Natural killer cell (primary cell): ENCODE data around the gene PDIA6. TPM values are rescaled to one million over a fixed set of nuclear protein-coding genes. Genes with fewer than 3 reads are reported as not detected.

Source experiments
- ATAC-seq, 3 donors: fragments of 150-1000 bp in 2 of 3; fragments of 200-7000 bp in 1 of 3; cut with Tn5 transposase; 1 replicate in 1 of 3; 2 replicates in 2 of 3; pipeline ENCODE4 v1.10.0; 2021; ENCODE audit warnings: mild to moderate bottlenecking in 2 of 3, moderate library complexity in 2 of 3
- DNase-seq, 2 donors: peaks; one replicate each; pipeline versions ENCODE4 v3.0.0 to v3.0.0-alpha.2; 2013 to 2021; ENCODE audit warnings: mixed read lengths in 1 of 2
- H3K27ac ChIP-seq: one replicate; pipeline ENCODE4 v1.5.1; 2013; ENCODE audit warnings: mild to moderate bottlenecking, low read length
- H3K27me3 ChIP-seq: one replicate; pipeline ENCODE4 v1.6.1; 2013; ENCODE audit warnings: low read length; ENCODE audit not compliant: control insufficient read depth, insufficient read depth
- H3K36me3 ChIP-seq: one replicate; pipeline ENCODE4 v1.6.1; 2013; ENCODE audit warnings: low read length; ENCODE audit not compliant: control insufficient read depth, insufficient read depth
- H3K4me1 ChIP-seq: one replicate; pipeline ENCODE4 v1.6.1; 2013; ENCODE audit warnings: low read length; ENCODE audit not compliant: control insufficient read depth, insufficient read depth
- H3K4me3 ChIP-seq: one replicate; pipeline ENCODE4 v1.5.1; 2013; ENCODE audit warnings: low read length
- H3K9me3 ChIP-seq: one replicate; pipeline ENCODE4 v1.6.1; 2013; ENCODE audit warnings: low read length; ENCODE audit not compliant: control insufficient read depth, insufficient read depth
- H3K27ac Mint-ChIP-seq, 2 donors: one replicate each; pipeline ENCODE4 v1.8.0; 2022; ENCODE audit warnings: mild to moderate bottlenecking in 2 of 2, mixed read lengths in 2 of 2, moderate library complexity in 1 of 2
- H3K27me3 Mint-ChIP-seq, 2 donors: one replicate each; pipeline ENCODE4 v1.8.0; 2022; ENCODE audit warnings: low read depth in 2 of 2, mixed read lengths in 2 of 2
- H3K36me3 Mint-ChIP-seq: one replicate; pipeline ENCODE4 v1.8.0; 2022; ENCODE audit warnings: mixed read lengths
- H3K4me1 Mint-ChIP-seq, 2 donors: one replicate each; pipeline ENCODE4 v1.8.0; 2022; ENCODE audit warnings: mixed read lengths in 2 of 2
- H3K4me3 Mint-ChIP-seq: one replicate; pipeline ENCODE4 v1.8.0; 2022; ENCODE audit warnings: mild to moderate bottlenecking, moderate library complexity, mixed read lengths
- H3K9me3 Mint-ChIP-seq, 2 donors: one replicate each; pipeline ENCODE4 v1.8.0; 2022; ENCODE audit warnings: mixed read lengths in 2 of 2
- WGBS: methylation state at CpG from one replicate; pipeline ENCODE4 v1.1.7; 2013; ENCODE audit warnings: missing lambda C conversion rate; ENCODE audit not compliant: insufficient coverage; 5-methylcytosine and 5-hydroxymethylcytosine counted together
- intact Hi-C: fragments of 100-400 bp; cut with micrococcal nuclease; formaldehyde crosslinking; loops from one replicate; pipeline ENCODE4 v1.14.2; 2022
- total RNA-seq, 4 donors: library from RNA; stranded (reverse); fragments of 120-200 nt in 1 of 4; gene quantifications; one replicate each; pipeline versions ENCODE4 v1.2.3 to v1.2.4, GENCODE V29; 2013 to 2022
- TF ChIP-seq, protein P1 (sequence below): fragments of 200-600 bp; IDR thresholded peaks from one replicate; pipeline ENCODE4 v1.8.0; 2022; ENCODE audit warnings: antibody characterized with exemption

The PDIA6 gene
- total RNA-seq, 3 donors from 2014 or later (not counting 1 experiment from before 2014, with no cell fraction given), result 57.4 to 81.2 (median 58.7) TPM

DNA sequence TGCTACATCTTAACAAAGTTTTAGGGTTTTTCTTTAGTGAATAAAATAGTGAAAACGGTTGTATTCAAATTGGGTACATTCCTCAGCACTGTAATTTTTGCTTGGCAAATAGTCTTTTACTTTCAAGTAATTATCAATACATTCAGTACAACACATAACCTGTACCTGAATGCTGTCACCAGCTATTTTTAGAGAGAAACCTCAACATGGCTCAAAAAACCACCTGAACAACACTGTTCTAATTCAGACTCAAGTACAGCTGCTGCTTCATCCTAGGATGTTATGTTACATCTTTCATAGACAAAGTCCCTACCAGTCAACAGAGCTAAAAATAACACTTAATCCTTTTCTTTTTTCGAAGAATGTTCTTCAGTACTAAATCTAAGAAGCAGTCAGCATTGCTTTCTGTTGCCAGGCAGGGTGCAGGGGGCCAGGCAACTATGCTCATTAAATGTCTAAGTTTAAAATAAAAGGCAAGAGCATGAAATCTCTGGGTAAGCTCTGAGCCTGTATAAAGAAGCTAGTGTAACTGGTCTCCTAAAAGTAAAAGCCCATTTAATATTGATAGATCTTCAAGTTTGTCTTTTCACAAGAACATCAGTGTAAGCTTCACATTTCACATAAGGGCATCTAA is 20.5 kb downstream of the PDIA6 start:
- Histone ChIP-seq H3K27me3 (no peaks in the 10 kb centered on the region), H3K27ac (no peak overlapping the region), H3K36me3 (peaks cover 77% of the 10 kb centered on the region), H3K9me3 (no peaks in the 10 kb centered on the region), H3K4me3 (no peak overlapping the region), H3K4me1 (no peaks in the 10 kb centered on the region)
- H3K9me3 Mint-ChIP-seq, result no peaks in the 10 kb centered on the region
- no peak overlapping the region for H3K4me3 Mint-ChIP-seq
- no peaks in the 10 kb centered on the region for H3K27me3 Mint-ChIP-seq
- WGBS, result 70% methylated on average over 1 of the region's 2 CpGs
- ATAC-seq, result no peak
- peaks cover 12 to 21% of the 10 kb centered on the region in 2 donors for H3K4me1 Mint-ChIP-seq
- intact Hi-C loops, result no loop called here
- H3K27ac Mint-ChIP-seq, result peak overlapping the region; percentile 87 to 89
- DNase-seq, result peak in 1 of 2 donors; percentile 23
- TF ChIP-seq, protein P1, sequence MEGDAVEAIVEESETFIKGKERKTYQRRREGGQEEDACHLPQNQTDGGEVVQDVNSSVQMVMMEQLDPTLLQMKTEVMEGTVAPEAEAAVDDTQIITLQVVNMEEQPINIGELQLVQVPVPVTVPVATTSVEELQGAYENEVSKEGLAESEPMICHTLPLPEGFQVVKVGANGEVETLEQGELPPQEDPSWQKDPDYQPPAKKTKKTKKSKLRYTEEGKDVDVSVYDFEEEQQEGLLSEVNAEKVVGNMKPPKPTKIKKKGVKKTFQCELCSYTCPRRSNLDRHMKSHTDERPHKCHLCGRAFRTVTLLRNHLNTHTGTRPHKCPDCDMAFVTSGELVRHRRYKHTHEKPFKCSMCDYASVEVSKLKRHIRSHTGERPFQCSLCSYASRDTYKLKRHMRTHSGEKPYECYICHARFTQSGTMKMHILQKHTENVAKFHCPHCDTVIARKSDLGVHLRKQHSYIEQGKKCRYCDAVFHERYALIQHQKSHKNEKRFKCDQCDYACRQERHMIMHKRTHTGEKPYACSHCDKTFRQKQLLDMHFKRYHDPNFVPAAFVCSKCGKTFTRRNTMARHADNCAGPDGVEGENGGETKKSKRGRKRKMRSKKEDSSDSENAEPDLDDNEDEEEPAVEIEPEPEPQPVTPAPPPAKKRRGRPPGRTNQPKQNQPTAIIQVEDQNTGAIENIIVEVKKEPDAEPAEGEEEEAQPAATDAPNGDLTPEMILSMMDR, result no peak
- peaks cover 13% of the 10 kb centered on the region for H3K36me3 Mint-ChIP-seq

DNA sequence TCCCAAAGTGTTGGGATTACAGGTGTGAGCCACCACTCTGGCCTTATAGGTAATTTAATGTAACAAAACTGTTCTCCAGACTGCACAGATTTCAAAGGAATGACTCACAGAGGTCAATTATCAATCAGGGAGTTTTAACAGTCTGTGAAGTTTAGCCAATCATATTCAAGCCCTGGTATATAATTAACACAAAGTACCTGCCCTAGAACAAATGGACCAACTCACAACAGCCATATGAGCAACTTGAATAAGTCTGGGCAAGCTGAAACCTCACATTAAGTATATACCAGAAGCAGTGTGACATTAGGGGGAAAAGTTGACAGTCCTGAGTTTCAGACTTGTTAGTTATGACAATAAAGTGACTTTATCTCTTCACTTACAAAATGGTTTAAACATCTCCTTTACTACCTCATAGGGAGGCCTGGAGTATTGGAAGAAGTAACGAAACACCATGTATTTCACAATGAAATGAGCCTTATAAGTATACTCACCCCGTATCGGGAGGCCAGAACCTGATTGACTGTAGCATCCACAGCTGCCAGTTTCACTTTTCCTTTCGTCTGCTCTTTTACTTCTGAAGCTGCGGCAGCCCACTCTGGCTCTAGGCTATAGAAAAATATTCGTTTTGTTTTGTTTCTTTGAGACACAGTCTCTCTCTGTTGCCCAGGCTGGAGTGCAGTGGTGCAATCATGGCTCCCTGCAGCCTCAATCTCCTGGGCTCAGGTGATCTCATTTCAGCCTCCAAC is 22.2 kb downstream of the PDIA6 start:
- no peaks in the 10 kb centered on the region for H3K27me3 ChIP-seq
- 83% methylated on average over 6 of the region's 6 CpGs for WGBS
- no peak overlapping the region for H3K4me3 ChIP-seq

DNA sequence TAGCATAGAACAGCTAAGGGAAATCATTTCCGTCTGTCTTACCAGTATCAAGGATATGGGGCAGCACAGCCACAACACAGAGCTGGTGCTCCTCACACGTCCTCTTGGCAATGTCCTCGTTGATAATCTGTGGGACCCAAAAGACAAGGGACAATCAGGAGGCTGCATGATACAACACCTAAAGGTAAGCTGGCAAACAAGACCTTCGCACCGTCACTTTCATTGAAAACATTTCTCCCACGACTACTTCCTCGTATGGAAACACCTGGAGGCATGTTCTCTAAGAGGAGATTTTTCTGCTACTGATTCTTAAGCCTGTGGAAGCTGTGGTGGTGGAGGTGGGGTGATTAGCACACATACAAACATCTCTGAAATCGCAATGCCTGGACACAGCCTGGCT is 23.7 kb downstream of the PDIA6 start:
- intact Hi-C loops, result no loop called here

More for the DNA sequence above, 22.2 kb downstream of the PDIA6 start:
- ATAC-seq (peak; percentile 80 to 93 (median 89)), DNase-seq (peak in 1 of 2 donors; percentile 59)
- H3K36me3 ChIP-seq, result peaks cover 78% of the 10 kb centered on the region
- intact Hi-C loops, result no loop called here
- peak overlapping the region; percentile 66 for H3K27ac ChIP-seq
- Mint-ChIP-seq H3K4me1 (peaks cover 8 to 21% of the 10 kb centered on the region in 2 donors), H3K27ac (peak overlapping the region; percentile 87 to 89), H3K27me3 (no peaks in the 10 kb centered on the region), H3K4me3 (peak overlapping the region; percentile 80), H3K9me3 (no peaks in the 10 kb centered on the region), H3K36me3 (peaks cover 23% of the 10 kb centered on the region)
- H3K9me3 ChIP-seq, result no peaks in the 10 kb centered on the region
- TF ChIP-seq, protein P1, result no peak
- H3K4me1 ChIP-seq, result no peaks in the 10 kb centered on the region

More for the DNA sequence above, 23.7 kb downstream of the PDIA6 start:
- H3K27ac Mint-ChIP-seq, result peak overlapping the region in 1 of 2 donors; percentile 45
- WGBS, result 95% methylated on average over 7 of the region's 8 CpGs
- no peaks in the 10 kb centered on the region for H3K27me3 Mint-ChIP-seq
- Histone ChIP-seq H3K4me1 (no peaks in the 10 kb centered on the region), H3K9me3 (no peaks in the 10 kb centered on the region), H3K27ac (no peak overlapping the region), H3K4me3 (no peak overlapping the region), H3K36me3 (peaks cover 86% of the 10 kb centered on the region), H3K27me3 (no peaks in the 10 kb centered on the region)
- ATAC-seq (no peak), DNase-seq (no peak)
- no peaks in the 10 kb centered on the region for H3K9me3 Mint-ChIP-seq
- no peak overlapping the region for H3K4me3 Mint-ChIP-seq
- peaks cover 8 to 21% of the 10 kb centered on the region in 2 donors for H3K4me1 Mint-ChIP-seq
- TF ChIP-seq, protein P1, result no peak
- peaks cover 23% of the 10 kb centered on the region for H3K36me3 Mint-ChIP-seq
